Kidney (tissue), 14 donors: Measurements from ENCODE around the gene KRTAP10-10. TPM values are rescaled to one million over a fixed set of nuclear protein-coding genes. Genes with fewer than 3 reads are reported as not detected.
"Not testable (repeated sequence)": the region's sequence is repeated elsewhere in the genome, so short reads cannot be mapped to it uniquely, and the experiment has no call there.

ENCODE experiments used
- DNase-seq, 5 donors: peaks; one replicate each; pipeline ENCODE4 v3.0.0-alpha.2; 2013 to 2020
- FAIRE-seq: peaks from 2 replicates; lab custom pipeline; 2012; peaks lifted over from hg19 to GRCh38; lab: Jason Lieb, UNC
- H3K27ac ChIP-seq, 2 donors: one replicate each; pipeline ENCODE4 v1.7.0; 2013; ENCODE audit warnings: low read depth in 2 of 2, low read length in 2 of 2, inconsistent platforms in 1 of 2
- H3K27me3 ChIP-seq: one replicate; pipeline ENCODE4 v1.7.1; 2013; ENCODE audit warnings: low read length, inconsistent platforms; ENCODE audit not compliant: control insufficient read depth, insufficient read depth
- H3K36me3 ChIP-seq, 3 donors: one replicate each; pipeline versions ENCODE4 v1.7.0 to v1.7.1; 2013; ENCODE audit warnings: low read length in 3 of 3, control low read depth in 1 of 3, inconsistent platforms in 1 of 3; ENCODE audit not compliant: insufficient read depth in 3 of 3, control insufficient read depth in 2 of 3
- H3K4me1 ChIP-seq, 3 donors: one replicate each; pipeline versions ENCODE4 v1.7.0 to v1.7.1; 2013; ENCODE audit warnings: low read length in 3 of 3, inconsistent platforms in 1 of 3, low read depth in 1 of 3; ENCODE audit not compliant: control insufficient read depth in 2 of 3, insufficient read depth in 2 of 3
- H3K4me3 ChIP-seq, 3 donors: one replicate each; pipeline versions ENCODE4 v1.7.0 to v1.8.1; 2013; ENCODE audit warnings: low read length in 3 of 3, control low read depth in 1 of 3, inconsistent platforms in 1 of 3
- H3K9ac ChIP-seq, 3 donors: one replicate each; pipeline versions ENCODE4 v1.7.0 to v1.7.1; 2013; ENCODE audit warnings: low read length in 3 of 3, control low read depth in 1 of 3, inconsistent platforms in 1 of 3
- H3K9me3 ChIP-seq, 3 donors: one replicate each; pipeline versions ENCODE4 v1.7.0 to v1.7.1; 2013; ENCODE audit warnings: low read length in 3 of 3, control low read depth in 1 of 3, inconsistent platforms in 1 of 3; ENCODE audit not compliant: control insufficient read depth in 2 of 3, insufficient read depth in 1 of 3
- CTCF ChIP-seq: IDR thresholded peaks from 3 replicates; pipeline ENCODE4 v1.5.1; 2012; ENCODE audit warnings: mild to moderate bottlenecking, moderate library complexity, borderline replicate concordance; ENCODE audit not compliant: insufficient read depth; ENCODE audit errors: extremely low read depth
- intact Hi-C: fragments of 100-400 bp; cut with DNase I; formaldehyde crosslinking; loops from one replicate; pipeline ENCODE4 v1.11.1; 2022
- polyA plus RNA-seq: library from polyadenylated mRNA; stranded (reverse); fragments of 350-450 nt; fragmentation: Illumina TruSeq; extraction: RNeasy Lipid Tissue Mini Kit (QIAGEN cat#74804); gene quantifications from one replicate; pipeline ENCODE4 v1.2.3, GENCODE V29; 2014; ENCODE audit warnings: low read depth, low replicate concordance; ENCODE audit not compliant: insufficient read depth
- total RNA-seq: library from RNA; stranded (reverse); fragmentation: NEBNext Ultra II Directional; extraction: Animal tissue kit (Norgen Biotek cat#: 25700); gene quantifications from one replicate; pipeline ENCODE4 v1.2.1, GENCODE V29; 2021
- donor health status: control.
- donor health status: control.
- donor health status: control.
- donor health status: control.
- donor health status: control.
- donor health status: DM: yes; HTN: yes; CAD: no.
- donor health status: Normal renal cell carcinoma (clear cell type).

The KRTAP10-10 gene
- total and polyA plus RNA-seq, 2 donors from 2014 or later = not detected

DNA sequence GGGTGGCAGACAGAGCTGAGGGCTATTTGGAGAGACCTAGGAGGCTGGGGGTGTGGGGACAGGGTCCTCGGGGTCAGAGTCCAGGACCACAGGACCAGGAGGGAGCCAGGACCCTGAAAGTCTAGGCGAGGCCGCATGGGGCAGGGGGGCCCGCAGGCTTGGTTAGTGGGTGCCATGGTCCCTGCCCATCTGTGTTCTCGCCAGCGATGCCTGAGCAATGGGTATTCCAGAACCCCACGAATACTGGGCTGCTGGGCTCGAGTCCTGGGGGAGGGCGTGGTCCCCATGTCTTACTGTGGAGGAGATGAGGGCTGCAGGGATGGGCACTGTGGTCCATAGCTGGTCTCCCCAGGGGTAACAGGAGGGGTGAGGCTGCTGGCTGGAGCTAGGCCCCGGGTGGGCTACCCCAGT is 46.8 kb upstream of the KRTAP10-10 start:
- no peaks in the 10 kb centered on the region for H3K9me3 ChIP-seq
- H3K4me1 ChIP-seq = no peaks in the 10 kb centered on the region
- no peak for FAIRE-seq
- no peak overlapping the region for H3K4me3 ChIP-seq
- no peak overlapping the region for H3K9ac ChIP-seq
- no peaks in the 10 kb centered on the region for H3K36me3 ChIP-seq
- H3K27me3 ChIP-seq = no peaks in the 10 kb centered on the region
- intact Hi-C loops = no loop called here
- TF ChIP-seq CTCF = no peak
- no peak overlapping the region for H3K27ac ChIP-seq
- DNase-seq = no peak

- FAIRE-seq, H3K4me1 ChIP-seq, H3K27me3 ChIP-seq, DNase-seq, H3K9me3 ChIP-seq, H3K36me3 ChIP-seq, H3K27ac ChIP-seq, H3K4me3 ChIP-seq, intact Hi-C loops, H3K9ac ChIP-seq: not testable (repeated sequence)
Observed at GRCh38 chr21:44590897-44591800, 46.0 kb upstream of the KRTAP10-10 start.

DNA sequence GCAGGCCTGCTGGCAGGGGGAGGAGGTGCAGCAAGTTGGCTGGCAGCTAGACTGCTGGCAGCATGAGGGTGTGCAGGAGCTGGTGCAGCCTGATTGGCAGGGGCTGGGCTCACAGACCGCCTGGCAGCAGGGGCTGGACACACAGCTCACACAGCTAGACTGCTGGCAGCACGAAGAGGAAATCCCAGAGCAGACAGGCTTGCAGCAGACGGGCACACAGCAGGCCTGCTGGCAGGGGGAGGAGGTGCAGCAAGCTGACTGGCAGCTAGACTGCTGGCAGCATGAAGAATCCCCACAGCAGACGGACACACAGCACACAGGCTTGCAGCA is 45.4 kb upstream of the KRTAP10-10 start:
- H3K4me3 ChIP-seq, intact Hi-C loops, H3K27ac ChIP-seq, DNase-seq, FAIRE-seq, H3K27me3 ChIP-seq, H3K4me1 ChIP-seq, H3K9me3 ChIP-seq, H3K9ac ChIP-seq, H3K36me3 ChIP-seq: not testable (repeated sequence)

GRCh38 chr21:44592446-44593311 is 44.5 kb upstream of the KRTAP10-10 start, which contains the start of gene KRTAP10-6:
TSS of gene KRTAP10-6 (minus strand) at chr21:44592505. CDS start at chr21:44592484, 21 bp downstream.
- DNase-seq = no peak
- H3K4me1 ChIP-seq = no peaks in the 10 kb centered on the region
- no peak for TF ChIP-seq CTCF
- H3K9ac ChIP-seq = no peak within 1 kb of the TSS
- intact Hi-C loops = no loop called here
- H3K27ac ChIP-seq = no peak within 1 kb of the TSS
- H3K36me3 ChIP-seq = no peaks in the 10 kb centered on the region
- FAIRE-seq = no peak
- no peaks in the 10 kb centered on the region for H3K9me3 ChIP-seq
- H3K4me3 ChIP-seq = no peak within 1 kb of the TSS
- no peaks in the 10 kb centered on the region for H3K27me3 ChIP-seq
